Fibroblast of skin of left quadriceps (primary cell): ENCODE data around the gene CNGA1.

Experiments
- DNase-seq, 2 experiments: peaks; one replicate each; pipeline ENCODE4 v3.0.0-alpha.2; 2013; ENCODE audit warnings: low read depth in 2 of 2

The CNGA1 gene

DNA sequence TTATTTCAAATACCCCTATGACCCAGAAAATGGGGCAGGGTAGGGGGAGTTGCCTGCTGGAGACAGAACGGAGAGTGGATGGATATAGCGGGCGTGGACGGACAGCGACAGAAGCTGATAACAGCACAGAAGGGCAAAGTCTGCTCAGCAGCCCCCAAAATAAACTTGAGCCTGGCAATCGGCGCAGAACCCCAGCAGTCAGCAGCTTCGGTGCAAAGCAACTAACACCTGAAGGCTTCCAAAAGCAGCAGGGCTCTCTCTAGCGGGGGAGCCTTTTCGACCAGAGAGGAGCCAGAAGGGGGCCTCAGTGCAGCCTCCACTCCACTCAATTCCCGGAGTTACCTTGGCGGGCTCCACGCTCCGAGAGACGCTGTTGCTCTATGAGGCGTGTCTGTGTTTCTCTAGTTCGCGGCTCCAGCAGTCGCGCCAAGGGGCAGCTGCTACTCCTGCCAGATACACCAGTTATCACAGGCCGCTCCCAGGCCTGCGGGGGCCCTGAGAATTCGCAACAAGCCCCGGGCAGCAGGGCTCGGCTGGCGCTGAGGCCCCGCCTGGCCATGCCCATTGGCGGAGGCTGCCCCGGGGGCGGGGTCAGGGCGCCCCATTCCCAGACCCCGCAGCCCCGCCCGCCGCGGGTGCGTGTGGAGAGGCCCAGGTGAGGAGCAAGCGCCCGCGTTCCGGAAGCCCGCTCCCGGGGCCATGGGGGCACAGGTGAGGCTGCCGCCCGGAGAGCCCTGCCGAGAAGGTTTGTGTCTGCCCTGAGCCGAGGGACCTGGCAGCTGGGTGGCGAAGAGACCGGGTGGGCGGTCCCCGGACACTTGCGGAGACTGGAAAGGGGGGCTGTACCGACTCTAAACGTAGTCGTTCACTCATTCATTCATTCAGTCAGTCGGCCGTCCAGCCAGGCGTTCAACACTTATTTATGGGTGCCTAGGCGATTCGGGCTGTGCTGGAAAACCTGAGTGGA is at the start of gene CNGA1, which contains the start of gene NIPAL1:
Gene CNGA1, minus strand, starts transcription at position 541 of the 967 bp plus-strand sequence. CDS start 63,992 bp downstream, outside the sequence.
Gene NIPAL1, plus strand, starts transcription at position 632 of the 967 bp plus-strand sequence. Its CDS starts 68 bp downstream, at position 700.
- DNase-seq: peak in 1 of 2 experiments; percentile 9

DNA sequence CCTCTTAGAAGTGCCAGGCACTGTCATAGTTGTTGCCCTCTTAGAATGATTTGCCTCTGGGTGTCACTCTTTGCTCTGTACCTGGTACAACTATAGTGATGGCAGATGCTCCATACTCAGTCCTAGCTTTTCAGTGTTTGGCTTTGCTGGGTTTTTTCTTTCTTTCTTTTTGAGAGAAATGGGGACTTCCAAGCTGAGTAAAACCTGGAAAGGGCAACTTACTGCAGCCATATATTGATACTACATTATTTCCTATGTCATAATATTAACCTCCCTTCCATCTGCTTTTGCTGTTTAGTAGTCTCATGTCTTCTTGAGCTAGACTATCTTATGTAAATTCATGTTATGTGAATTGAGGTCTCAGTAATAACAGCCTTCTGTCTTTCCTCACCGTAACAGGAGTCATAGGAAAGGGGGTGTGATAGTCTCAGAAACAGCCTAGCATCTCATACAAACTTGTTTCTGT is 49.1 kb upstream of the CNGA1 start:
- no peak for DNase-seq

DNA sequence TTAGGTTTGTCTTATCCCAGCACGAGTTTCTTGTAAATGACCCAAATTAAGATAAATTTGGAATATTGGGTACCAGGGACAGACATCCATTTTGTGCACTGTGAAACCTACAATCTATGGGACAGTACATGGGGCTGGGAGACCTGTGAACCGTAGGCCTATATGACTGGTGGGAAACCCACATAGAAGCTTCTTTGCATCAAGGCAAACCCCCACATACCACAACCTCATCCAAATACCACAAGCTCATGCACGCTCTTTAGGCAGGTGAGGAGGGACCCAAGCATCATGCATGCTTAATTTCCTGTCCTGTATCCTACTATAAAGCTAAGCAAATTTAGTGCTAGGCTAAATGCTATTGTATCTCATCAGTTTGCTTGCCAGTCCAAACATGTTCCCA is 47.9 kb upstream of the CNGA1 start:
- DNase-seq: no peak

DNA sequence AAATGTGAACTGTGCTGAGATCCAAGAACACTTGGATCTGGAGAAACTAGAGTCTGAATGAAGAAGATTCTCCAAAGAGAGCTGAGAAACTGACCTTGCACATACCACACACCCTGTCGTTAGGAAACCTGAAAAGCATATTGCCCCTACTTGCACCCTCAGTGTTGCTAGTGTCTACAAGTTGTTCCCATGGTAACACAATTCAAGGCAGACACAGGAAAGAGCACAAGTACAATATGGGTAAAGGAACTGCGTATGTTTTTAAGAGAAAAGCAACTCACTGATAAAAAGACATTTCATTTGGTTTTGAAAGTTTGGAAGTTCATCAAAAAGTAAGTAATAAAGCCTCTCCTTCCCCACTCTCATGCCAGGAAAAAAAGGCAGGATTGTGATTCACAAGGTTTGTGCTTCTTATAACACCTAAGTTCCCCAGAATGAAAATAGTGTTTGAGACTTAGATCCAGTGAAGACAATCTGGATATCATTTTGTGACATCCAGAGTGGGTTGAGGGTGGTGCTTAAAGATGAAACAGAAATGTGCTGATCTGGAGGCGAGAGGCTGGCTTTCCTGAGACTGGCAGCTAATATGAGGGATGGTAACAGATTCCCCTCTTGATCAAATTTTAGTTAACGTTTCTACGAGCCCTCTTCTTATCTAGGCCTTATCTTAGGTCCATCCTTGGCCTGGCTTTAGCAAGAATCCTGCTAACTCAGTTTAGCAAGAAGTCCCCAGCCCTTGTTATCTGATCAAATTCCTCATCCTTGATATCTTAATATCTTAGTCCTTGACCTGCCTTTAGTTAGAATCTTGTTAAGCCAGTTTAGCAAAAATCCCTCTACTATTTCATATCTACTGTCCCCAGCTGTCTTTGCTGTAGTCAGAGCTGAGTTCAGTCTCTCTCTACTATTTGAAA is 42.4 kb upstream of the CNGA1 start:
- DNase-seq: no peak

DNA sequence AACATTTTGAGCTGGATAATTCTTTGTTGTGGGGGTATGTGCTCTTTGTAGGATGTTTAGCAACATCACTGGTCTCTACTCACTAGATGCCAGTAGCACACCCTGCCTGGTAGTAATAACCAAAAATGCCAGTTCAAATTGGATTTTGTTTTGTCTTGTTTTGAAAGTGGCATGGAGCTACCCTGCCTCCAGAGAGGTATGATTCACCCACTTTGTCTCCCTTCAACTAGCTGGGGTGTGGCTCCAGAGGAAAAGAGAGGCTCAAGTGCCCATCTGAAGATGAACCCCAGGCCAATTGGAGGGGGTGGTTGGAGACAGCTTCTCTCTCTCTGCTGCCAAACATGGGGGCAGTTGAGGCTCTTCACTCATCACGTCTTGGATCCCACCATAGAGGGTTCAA is 34.6 kb upstream of the CNGA1 start:
- DNase-seq: no peak

DNA sequence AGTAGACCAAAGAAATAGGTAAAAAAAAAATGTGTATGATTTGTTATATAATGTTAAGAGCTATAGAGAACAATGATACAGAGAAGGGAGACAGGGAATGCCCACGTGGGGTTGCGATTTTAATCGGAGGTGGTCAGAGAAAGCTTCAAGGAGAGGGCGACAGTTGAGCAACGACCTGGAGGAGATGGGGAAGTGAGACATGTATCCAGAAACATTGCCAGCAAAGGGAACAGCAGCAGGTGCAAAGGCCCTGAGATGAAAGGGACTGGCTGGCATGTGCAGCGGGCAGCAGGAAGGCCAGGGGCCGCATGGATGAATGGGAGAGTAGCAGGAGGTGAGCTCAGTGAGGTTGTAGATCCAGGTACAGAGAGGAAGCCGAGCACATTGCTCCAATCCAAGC is 33.0 kb upstream of the CNGA1 start:
- no peak for DNase-seq

DNA sequence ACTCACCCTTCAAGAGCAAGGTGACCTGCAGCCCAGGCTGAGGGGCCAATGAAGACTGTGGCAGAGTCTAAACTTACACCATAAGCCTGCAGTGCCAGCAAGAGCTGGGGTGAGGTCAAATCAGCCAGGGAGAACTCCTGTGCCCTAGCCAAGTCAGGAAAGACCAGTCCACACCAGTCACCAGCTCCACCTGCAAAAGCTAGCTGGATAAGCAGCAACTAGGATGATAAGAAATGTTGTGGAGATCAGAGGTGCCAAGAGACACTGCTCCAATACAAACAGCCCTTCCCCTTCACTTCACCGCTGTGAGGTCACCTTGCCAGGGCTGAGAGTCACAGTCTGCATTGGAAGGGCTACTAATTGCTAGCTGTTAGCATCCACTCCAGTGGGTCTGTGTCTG is 31.4 kb upstream of the CNGA1 start:
- no peak for DNase-seq

DNA sequence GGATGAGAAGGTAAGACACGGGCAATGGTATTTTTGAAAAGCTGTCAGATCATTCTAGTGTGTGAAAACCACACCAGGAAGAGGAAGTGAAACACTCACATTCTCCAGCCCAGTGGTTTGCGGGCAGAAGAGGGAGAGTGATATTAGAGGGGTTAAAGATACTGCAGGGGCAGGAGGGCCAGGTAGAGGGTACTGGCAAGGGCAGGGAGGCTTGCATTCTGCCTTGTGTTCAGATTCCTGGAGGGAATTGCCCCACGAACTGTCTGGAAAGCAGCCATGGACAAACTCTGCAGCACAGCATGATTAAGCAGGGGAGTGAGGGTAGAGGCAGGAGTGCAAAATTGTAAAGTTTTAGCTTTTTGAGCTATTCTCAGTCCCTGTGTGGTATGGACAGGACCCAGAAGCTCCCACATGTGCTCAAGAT is 31.0 kb upstream of the CNGA1 start:
- DNase-seq: no peak

DNA sequence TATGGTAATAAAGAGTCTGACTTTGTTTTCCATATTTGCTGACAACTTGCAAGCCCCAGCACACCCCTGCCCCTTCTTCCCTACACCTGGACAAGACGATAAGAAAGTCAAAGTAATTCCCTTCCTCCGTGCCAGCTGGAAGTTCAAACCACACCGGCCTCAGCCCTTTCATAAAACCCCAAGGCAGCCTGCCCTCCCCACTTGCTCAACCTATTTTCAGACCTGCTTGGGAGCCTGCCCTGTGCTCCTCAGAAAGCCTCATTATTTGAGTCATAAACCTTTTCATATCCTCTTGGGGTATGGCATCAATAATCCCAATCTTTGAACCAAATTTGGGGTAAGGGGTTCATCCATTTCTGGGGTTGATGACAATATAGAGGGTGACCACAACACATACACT is 29.6 kb upstream of the CNGA1 start:
- DNase-seq: no peak

DNA sequence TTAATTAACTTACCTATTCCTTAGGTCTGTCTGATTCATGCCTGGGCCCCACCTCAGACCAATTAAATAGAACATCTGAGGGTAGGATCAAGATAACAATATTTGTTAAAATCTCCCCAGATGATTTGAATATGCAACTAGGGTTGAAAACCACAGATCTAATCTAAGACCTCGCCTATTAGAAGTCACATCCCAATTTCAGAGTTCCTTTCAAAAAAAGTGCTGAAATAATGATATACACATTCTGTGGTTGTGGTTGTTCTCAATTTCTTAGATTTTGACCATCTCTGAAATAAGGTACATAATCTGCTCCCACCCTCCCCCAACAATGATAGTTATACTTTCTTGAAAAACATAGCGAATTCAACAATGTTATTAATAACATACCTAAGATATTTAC is 27.8 kb upstream of the CNGA1 start:
- DNase-seq: no peak

DNA sequence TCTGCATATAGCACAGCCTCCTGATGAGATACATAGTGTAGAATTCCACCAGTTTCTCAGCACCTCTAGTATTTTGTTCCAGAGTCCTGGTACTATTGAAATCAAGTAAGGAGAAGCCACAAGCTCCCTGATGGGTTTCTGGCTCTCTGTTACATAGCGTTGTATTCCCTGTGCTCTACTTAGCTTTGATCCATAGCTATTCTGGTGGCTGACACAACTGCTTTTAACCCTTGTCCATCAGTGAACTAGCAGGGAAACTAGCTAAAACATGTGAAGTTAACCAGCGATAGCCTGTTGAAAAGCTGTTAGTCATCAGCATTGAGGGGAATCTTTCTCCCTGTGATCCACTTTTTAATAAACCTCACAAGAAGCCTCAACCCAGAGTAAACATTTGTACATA is 27.0 kb upstream of the CNGA1 start:
- no peak for DNase-seq

DNA sequence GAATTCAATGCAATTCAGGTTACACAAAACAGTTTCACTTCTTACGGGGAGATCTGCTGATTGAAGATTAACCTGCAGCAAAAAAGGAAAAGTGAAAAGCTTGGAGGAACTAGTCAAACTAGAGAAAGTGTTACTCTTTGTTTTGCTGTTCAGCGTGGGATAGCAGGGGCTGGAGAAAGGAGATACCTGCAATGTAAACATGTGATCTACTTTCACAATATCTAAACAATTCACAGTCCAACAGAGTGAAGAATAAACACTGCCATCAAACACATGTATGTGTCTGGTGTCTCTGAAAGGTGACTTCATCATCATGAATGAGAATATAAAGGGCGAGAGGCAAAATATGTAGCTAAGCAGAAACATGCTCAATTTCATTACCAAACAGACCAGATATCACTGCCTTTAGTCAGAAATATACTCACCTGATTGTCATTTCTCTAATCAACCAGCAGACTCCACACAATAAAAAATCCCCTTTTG is 26.5 kb upstream of the CNGA1 start:
- DNase-seq: no peak

DNA sequence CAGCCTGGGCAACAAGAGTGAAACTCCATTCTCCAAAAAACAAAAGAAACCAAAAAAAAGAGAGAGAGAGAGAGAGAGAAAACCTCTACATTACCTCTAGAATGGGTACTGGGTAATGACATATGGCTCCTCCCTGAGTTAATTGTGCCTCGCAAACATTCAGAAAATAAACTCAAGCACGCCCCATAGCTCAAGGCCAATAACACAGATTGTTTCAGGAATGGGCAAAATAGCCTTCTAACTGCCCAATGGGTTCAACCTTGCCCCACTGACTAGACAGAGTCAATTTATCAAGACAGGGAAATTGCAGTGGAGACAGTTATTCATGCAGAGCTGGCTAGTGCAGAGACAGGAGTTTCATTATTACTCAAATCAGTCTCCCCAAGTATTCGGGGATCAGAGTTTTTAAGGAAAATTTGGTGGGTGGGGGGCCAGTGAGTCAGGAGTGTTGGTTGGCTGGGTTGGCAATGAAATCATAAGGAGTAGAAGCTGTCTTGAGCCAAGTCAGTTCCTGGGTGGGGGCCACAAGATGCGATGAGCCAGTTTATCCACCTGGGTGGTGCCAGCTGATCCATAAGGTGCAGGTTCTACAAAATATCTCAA is 25.2 kb upstream of the CNGA1 start:
- DNase-seq: no peak

DNA sequence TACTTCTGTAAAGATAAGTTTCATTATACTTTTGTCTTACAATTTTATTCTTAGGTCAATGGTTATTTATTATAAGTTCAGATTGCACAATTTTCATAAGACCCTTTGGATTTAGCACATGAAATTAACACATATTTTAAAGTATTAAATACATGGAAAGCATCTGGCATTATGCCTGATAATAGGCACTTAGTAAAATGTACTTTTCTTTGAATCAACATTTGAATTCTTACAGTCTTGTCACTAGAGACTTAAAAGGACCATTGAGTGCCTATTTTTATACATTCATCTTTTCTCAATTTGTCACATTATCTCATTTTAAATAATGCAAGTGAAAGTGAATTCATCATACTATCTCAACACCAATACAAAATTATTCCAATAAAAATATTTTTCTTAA is 23.1 kb upstream of the CNGA1 start:
- DNase-seq: no peak

DNA sequence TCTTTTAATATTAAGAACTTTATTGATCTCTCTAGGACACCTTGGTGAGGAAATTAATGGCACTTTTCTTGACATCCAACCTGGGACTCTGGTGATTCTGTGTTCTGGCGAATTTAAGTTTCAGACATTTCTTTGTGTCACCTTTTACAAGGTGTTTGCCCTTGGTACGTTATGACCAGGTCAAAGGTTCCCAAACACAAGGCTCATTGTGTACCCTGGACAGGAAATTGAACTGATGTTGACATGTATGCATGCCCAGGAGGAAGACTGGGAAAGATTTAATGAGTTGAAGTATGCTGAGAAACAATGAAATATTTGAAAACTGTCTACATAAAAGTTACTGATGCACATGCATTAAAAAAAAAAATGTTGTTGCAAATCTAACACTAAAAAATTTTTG is 22.2 kb upstream of the CNGA1 start:
- DNase-seq: no peak

DNA sequence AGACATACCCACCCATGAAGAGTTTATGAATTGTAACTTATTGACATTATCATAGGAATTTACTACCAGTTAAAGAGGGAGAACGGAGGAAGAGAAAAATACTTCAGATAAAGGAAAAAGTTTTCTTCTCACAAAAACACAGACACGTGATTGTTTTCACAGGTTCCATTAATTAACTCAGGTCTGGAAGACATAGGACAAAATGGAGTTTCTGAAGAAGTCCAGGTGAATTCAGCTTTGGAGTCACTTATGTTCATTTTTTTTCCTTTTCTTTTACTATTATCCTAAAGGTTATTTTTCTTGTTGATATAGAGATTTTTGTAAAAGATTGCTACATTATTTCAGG is 20.6 kb upstream of the CNGA1 start:
- no peak for DNase-seq

DNA sequence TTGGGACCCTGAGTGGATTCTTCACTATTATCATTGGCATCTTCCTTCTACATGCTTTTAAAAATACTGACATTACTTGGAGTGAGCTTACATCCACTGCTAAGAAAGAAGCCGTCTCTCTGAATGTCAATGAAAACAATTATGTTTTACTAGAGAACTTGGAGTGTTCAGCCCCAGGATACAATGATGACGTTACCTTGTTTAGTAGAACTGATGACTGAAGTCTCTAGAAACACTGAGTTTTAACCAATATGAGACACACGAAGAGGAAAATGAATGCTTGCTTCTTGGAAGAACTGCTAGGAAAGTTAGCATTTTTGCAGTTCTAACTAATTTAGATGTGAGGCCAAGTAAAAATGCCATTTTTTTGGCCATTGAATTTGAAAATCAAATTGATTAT is 19.5 kb upstream of the CNGA1 start:
- DNase-seq: no peak

DNA sequence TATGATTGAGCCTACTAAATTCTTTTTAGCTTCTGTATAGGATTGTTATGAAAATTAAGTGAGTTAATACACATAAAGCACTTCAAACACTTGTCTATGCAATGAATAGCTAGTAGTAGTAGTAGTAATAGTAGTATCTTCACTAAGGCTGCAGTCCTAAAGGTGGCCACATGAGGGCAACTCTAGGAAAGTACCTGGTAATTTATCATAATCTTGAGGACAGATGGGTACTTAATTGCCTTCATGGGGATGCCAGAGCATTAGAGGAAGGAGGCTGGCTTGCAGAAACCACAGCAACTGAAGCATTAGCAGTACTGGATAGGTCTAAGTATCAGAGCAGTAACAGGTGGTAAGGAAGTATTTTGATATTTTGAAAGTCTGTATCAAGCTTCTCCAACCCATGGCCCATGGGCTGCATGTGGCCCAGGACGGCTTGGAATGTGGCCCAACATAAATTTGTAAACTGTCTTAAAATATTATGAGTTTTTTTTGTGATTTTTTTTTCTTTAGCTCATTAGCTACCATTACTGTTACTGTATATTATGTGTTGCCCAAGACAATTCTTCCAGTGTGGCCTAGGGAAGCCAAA is 17.4 kb upstream of the CNGA1 start:
- no peak for DNase-seq

DNA sequence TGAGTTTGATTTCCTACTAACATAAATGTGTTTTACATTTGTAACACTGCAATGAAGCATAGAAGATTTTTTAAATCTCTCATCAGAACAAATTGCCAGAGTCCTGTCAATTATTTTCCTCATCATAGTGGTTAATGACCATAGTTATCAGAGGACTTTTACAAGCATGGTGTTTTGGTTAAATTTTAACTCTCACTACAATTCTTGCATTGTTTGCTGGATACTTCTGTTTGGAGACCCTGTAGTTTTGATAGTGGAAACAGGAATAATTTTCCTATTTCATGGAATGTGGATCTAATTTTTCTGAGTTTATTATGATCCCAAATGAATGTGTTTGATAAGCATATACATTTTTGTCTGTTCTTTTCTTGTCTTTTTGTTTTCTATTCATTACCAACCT is 16.9 kb upstream of the CNGA1 start:
- no peak for DNase-seq

DNA sequence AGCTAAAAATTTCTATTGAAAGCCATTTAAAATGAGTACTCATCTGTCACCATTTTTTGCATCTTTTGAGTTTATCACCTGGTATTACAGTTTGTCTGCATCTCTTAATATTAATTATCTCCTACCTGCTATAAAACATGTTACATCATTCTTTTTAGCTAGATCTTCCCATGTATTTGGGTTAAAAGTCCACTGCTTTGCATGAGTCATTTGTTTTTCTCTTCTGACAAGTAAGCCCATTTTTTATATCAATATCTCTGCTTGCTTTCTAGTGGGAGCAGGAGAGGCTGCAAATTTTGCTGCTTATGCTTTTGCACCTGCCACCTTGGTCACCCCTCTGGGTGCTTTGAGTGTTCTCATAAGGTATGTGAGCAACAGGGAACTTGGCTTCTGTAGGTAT is 16.2 kb upstream of the CNGA1 start:
- DNase-seq: no peak

DNA sequence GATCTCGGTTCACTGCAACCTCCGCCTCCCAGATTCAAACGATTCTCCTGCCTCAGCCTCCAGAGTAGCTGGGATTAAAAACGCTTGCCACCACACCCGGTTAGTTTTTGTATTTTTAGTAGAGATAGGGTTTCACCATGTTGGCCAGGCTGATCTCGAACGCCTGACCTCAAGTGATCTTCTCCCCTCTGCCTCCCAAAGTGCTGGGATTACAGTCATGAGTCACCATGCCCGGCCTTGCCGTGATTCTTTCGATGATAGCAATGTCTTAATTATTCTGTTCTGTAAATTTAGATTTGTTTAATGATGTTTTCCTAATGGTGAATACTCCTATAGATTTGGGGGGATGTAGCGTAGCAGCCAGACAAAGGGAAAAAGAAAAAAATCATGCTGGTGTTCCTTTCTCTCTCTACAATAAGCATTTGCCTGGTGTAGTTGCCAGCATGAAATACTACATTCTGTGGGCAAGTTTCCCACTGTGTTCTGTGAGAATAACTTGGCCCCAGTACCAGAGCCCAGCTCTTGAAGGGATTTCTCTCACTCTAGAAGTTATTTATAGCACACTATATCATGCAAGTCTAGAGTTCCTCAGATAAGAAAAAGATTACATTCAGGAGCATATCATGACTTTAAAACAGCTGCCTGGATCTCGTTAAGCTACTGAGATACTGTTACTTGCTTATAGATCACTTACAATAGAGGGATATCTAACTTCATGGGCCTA is 15.5 kb upstream of the CNGA1 start:
- DNase-seq: no peak
